IPS DF 19.7 (cell line): Measurements from ENCODE around the gene CCDC120.

Experiments
- DNase-seq: peaks from one replicate; pipeline ENCODE4 v3.0.0-alpha.2; 2013; ENCODE audit warnings: low read depth, low spot score

Gene CCDC120

GRCh38 chrX:49102190-49102589, 43.4 kb downstream of the CCDC120 start:
- DNase-seq: no peak

- no peak for DNase-seq
These were observed 44.8 kb downstream of the CCDC120 start for GRCh38 chrX:49103637-49104036.

GRCh38 chrX:49106296-49106695, 47.5 kb downstream of the CCDC120 start:
- no peak for DNase-seq

- no peak for DNase-seq
These were observed 48.1 kb downstream of the CCDC120 start for GRCh38 chrX:49106930-49107329.

GRCh38 chrX:49108641-49109040, 49.8 kb downstream of the CCDC120 start:
- no peak for DNase-seq

- DNase-seq: no peak
These were observed 51.6 kb downstream of the CCDC120 start for GRCh38 chrX:49110417-49110816.

- no peak for DNase-seq
These were observed 53.0 kb downstream of the CCDC120 start for GRCh38 chrX:49111791-49112190.

- no peak for DNase-seq
These were observed 57.3 kb downstream of the CCDC120 start for GRCh38 chrX:49116076-49116475.

GRCh38 chrX:49116716-49117115, 57.9 kb downstream of the CCDC120 start:
- no peak for DNase-seq

- DNase-seq: no peak
These were observed 58.8 kb downstream of the CCDC120 start for GRCh38 chrX:49117581-49117980.
